GM19351 (cell line): ENCODE data around the gene HSPG2.
A peak's percentile ranks its signal among the peaks of the same experiment; 100 is the strongest.
"Not testable (repeated sequence)": the region's sequence is repeated elsewhere in the genome, so short reads cannot be mapped to it uniquely, and the experiment has no call there.

ENCODE experiments used
- ATAC-seq: cut with Tn5 transposase; IDR thresholded peaks from one replicate; pipeline ENCODE4 v1.9.1; 2021; ENCODE audit warnings: mild to moderate bottlenecking, moderate library complexity; ENCODE audit not compliant: unreplicated experiment

Gene HSPG2

DNA sequence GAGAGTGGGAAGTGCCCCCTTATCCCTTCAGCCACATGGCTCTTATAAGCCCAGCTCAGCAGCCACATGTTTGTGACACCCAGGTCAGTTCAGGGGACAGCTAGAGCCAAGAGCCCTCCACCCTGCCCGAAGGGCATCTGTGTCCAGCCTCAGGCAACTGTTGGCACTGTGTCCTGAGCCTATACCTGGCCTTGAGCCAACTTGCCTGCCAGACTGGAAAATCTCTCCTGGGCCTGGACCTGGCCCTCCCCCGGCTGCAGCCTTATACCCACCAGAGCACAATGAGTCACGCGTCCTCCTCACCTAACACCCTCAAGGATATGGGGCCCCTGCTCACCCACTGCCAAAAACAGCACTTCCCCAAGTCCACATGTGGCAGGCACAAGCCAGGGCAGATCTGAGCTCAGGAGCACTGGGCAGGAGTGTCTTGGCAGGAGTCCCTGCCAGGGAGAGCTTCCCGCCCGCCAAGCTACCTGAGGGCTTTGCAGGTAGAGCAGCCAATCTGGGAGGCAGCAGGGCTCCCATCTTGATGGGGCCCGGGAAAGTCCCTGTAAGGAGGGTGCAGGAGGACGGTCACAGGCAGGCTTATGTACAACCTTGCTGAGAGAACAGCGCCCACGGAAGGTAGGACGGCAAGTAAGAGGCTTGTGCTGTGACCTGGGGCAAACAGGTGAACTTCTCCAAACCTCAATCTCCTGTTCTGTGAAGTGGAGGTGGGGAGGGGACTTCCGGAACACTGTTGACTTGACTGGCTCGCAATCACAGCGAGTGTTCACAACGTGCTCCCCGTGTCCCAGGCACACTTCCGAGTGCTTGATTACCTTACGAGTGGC lies 19.8 kb upstream of the HSPG2 start:
- ATAC-seq, result no peak

DNA sequence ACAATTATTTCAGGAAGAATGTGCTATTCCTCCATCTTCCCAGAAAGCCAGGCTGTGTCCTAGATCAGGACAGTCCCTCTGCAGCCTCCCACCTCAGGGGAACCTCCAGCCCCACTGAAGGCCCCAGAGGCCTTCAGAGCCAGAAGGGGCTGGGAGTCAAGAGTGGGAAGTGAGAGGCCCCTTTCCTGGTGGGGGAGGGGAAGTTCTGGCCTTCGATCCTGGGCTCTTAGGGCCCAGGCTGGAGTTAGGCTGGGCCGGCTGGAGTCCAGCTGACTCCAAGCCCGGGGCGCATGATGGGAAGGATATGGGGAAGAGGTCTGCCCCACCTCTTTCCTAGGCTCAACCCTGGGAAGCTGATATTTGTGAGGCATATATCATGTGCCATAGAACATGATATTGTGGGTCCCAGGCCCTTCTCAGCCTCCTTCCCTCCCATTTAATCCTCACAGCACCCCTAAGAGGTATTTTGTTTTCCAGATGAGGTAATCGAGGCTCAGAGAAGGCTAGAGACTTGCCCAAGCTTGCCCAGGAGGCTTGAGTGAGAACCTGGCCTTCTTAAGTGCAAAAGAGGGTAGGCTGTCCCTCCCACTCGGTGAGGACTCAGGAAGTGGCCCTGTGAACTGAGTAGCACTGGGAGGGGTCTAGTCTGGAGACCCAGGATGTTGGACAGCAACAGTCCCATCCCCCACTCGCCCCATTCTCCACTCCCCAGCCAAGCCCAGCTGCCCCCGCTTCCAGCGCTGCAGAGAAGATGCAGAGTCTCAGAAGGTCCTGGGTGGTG lies 18.6 kb upstream of the HSPG2 start:
- no peak for ATAC-seq

DNA sequence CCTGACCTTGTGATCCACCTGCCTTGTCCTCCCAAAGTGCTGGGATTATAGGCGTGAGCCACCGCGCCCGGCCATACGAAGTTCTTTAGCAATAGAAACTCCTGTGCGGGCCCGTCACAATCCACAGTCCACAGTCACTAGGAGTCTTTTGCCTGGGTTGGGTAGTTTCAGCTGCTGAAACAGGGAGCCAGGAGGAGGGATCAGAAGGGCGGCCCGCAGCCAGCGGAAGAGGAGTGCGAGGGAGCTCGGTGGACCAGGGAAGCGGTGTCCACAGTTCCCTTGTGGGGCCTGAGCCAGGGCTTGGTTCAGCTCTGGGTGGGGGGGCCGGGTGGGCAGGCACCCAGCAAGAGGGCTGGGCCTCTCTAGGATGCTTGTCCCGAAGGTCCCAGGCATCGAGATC lies 17.9 kb upstream of the HSPG2 start:
- no peak for ATAC-seq

DNA sequence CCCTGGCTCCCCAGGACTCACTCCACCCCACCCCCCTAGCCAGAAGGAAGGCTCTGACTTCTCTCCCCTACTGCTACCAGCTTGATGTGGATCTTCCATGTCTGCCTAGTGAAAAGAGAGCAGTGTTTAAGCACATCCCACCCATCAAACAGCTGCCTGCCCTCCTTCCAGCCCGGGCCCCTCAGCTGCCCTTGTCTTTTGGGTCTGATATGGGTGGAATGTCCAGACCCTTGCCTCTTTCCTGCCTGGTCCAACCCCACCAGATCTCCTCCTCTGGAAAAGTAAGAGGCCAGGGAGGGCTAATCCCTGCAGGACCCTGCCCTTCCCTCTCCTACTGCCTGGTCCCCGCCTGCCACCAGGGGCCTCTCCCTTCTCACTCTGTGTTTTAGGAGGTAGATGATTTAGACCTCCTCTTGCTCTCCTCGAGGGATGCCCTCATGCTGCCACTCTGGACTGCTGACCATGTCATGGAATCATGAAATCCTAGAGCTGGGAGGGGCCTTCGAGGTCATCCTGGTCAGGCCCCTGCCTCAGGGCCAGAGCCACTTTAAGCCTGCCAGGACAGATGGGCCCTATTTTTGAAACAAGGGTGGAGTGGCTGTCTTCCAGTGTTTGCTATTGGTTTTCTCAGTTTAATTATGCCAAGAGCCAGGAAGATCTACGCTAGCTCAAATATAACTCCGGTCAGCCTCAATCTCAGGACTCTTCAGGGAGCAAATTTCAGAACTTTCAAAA lies 15.8 kb upstream of the HSPG2 start:
- no peak for ATAC-seq

- no peak for ATAC-seq
These were observed 14.2 kb upstream of the HSPG2 start for GRCh38 chr1:21951226-21951870.

- no peak for ATAC-seq
These were observed 13.6 kb upstream of the HSPG2 start for GRCh38 chr1:21950734-21951133.

GRCh38 chr1:21946836-21947587 lies 9.9 kb upstream of the HSPG2 start:
- no peak for ATAC-seq

- ATAC-seq, result no peak
These were observed 7.6 kb upstream of the HSPG2 start for GRCh38 chr1:21944733-21945073.

DNA sequence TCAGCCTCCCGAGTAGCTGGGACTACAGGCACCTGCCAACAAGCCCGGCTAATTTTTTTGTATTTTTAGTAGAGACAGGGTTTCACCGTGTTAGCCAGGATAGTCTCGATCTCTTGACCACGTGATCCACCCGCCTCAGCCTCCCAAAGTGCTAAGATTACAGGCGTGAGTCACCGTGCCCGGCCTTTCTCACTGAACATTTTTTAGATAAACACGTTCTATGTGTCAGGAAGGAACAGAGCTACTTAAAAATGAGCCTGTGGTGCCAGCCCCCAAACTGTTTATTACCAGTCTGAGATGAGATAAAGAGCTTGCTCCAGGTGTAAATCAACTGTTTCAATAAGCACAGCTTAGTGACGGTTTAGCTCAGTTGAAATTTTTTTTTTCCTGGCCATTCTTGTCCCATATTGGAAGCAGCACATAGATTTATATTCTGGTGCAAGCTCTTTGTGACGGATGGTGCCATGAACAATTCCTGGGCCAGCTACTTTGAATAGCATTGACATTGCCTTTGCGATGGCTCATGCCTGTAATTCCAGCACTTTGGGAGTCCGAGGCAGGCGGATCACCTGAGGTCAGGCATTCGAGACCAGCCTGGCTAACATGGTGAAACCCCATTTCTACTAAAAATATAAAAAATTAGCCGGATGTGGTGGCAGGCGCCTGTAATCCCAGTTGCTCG lies 6.0 kb upstream of the HSPG2 start:
- not testable (repeated sequence) for ATAC-seq

DNA sequence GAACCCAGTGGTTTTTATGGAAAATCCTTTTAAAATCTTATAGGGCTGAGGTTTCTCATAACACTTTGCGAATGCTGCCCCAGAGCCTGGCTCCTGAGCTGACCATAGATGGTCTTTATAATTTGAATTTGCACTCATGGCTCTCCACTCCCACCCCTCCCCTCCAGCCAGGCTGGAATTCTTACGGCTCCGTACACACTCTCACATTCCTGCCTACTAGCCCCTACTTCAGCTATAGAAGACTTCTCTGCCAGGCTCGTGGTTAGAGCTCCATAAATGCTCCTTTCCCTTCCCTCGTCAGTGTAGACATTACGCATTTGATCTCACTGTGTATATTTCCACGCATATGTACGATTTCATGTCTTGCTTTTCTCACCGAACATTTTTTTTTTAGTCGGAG lies 5.4 kb upstream of the HSPG2 start:
- no peak for ATAC-seq

DNA sequence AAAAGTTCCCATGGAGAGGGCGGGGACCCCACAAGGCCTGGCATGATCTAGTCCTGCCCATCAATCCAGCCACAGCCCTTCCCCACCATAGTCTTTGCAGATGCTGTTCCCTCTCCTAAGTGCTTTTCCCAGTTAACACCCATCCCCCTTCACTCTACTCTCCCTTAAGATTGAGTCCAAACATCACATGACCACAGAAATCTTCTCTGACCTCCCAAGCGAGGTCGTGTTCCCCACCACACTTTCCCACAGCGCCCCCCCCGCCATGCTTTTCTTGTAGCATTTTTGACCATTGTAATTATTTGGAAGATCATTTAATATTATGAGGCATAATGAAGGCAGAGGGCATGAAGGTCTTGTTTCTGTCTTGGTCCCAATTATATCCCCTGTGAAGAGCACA lies 4.3 kb upstream of the HSPG2 start:
- ATAC-seq, result no peak

DNA sequence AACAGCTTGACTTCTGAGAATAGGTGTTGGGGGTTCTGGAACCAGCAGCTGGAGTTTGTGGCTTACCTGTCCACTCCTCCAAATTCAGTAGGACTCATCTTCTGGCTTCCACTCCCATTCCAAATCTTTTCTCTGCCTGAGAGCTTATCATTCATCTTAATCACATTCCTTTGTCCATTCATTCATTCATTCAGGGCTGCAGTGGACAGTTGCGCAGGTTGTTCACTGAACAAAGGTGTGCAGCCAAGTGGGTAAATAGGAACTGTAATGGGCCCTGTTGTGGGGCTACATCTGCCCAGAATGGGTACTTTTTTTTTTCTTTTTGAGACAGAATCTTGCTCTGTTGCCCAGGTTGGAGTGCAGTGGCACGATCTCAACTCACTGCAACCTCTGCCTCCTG lies 3.4 kb upstream of the HSPG2 start:
- no peak for ATAC-seq

GRCh38 chr1:21939650-21940374 lies 2.7 kb upstream of the HSPG2 start:
- no peak for ATAC-seq

DNA sequence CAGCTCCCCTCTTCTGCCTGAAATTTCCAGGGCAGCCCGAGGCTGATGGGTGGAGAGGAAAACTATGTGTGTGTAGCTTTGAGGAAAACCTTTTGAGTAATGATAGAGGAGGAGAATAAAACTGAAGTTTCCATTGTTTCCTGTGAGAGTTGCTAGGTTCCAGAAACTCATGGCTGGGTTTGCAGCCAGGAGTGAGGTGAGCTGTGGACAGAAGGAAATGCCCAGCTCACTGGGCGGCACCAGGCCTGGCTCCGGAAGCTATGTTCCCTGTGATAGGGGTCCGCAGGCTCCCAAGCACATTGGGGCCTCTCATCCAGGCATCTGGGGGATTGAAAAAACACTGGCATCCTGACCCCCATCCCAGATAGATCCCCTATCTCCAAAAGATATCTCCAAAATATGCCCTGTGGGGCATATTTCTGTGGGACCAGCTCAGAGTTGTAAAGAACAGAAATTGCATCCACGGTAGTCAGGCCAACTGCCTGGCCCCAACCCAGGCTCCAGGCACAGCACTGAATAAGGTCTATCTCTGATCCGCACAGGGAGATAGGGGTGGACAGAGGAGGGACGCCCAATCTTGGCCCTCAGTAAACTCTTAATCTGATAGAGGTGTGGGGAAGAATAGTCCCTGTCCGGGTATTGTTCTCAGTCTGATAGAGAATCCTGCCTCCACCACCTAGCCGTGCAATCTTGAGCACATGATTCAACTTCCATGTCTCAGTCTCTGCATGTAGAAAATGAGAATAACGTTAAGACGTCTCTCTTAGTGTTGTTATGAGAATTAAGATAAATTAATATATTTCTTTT lies 1.8 kb upstream of the HSPG2 start:
- ATAC-seq, result no peak

DNA sequence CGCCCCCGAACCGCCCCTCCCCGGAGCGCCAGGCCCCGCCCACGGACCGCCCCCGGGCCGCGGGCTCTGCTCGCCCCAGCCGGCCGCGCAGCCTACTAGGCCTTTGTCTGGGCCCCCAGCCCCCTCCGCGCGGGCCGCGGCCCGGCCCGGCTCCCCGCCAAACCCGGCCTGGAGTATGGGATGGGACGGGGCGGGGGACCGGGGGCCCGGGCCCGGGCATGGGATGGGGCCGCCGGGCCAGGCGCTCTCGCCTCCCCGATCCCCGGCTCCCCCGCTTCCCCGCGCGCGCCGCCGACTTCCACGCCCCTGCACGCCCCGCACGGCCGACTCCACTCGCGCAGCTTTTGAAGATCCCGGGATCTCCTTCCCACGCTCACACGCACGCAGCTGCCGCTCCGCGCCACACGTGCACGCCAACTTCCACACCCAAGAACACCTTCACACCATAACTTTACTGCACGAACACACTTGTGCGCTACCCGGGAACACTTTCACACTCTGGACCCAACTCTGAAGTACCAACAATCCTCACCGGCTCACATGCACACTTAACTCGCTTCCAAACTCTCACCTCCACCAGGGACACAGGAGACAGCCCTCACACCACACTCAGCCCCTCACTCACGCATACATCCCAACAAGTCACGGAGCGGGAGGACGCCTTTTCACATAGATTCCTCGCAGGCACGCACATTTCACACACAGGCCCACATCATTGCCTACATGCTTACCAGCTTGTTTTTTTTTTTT lies 437 bp upstream of the HSPG2 start:
- ATAC-seq, result peak; percentile 57

DNA sequence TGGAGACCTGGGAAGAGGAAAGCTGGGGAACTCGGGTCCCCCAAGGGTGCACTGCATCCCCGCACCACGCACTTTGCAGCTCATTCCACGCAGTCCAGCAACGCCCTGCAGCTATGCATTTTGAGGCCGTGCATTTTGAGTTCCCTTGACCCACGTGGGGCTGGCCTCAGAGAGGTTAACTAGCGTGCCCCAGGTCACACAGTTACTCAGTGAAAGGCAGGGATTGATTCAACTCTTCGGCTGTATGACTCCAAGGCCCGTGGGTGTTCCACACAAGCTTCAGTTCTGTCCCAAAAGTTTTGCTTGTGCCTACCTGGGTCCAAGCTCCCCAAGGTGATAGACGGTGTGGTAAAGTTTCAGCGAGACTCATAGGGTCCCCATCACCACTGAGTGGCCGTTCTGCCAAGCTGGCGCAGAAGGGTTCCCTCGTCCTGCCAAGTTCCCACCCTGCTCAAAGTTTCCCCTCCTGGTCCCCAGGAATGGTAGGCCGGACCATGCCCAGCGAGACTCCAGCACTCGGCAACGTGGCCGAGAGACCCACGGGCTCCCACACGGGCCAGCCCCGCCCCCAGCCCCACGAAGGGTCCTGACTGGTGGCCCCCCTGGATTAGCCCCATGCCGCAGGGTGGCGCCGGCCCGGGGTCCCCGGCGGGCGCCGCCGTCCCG lies 611 bp downstream of the HSPG2 start:
- ATAC-seq, result no peak

- ATAC-seq, result no peak
These were observed 1.2 kb downstream of the HSPG2 start for GRCh38 chr1:21935891-21936365.
